Left colon (tissue), 2 donors: ENCODE measurements around the gene POLN. TPM values are rescaled to one million over a fixed set of nuclear protein-coding genes. Genes with fewer than 3 reads are reported as not detected.

Source experiments
- ATAC-seq: fragments of 200-7000 bp; cut with Tn5 transposase; one replicate; pipeline ENCODE4 v1.9.1; 2020; ENCODE audit warnings: mild to moderate bottlenecking, moderate library complexity
- DNase-seq, 2 donors: peaks; one replicate each; pipeline ENCODE4 v3.0.0-alpha.2; 2020
- intact Hi-C, 2 donors: fragments of 100-400 bp; cut with DNase I in 1 of 2; cut with micrococcal nuclease in 1 of 2; formaldehyde crosslinking; loops; one replicate each; pipeline versions ENCODE4 v1.11.2 to v1.14.0; 2022; cut with DNase I, micrococcal nuclease
- total RNA-seq, 2 donors: library from RNA; stranded (reverse); fragmentation: NEBNext Ultra II Directional; extraction: Animal tissue kit (Norgen Biotek cat#: 25700); gene quantifications; one replicate each; pipeline ENCODE4 v1.2.1, GENCODE V29; 2021
- donor health status: DM: no; HTN: no; CAD: no.
- donor health status: DM: yes; HTN: yes; CAD: no.

Gene POLN
- total RNA-seq, 2 donors from 2014 or later, result 1.3 to 3.1 TPM

DNA sequence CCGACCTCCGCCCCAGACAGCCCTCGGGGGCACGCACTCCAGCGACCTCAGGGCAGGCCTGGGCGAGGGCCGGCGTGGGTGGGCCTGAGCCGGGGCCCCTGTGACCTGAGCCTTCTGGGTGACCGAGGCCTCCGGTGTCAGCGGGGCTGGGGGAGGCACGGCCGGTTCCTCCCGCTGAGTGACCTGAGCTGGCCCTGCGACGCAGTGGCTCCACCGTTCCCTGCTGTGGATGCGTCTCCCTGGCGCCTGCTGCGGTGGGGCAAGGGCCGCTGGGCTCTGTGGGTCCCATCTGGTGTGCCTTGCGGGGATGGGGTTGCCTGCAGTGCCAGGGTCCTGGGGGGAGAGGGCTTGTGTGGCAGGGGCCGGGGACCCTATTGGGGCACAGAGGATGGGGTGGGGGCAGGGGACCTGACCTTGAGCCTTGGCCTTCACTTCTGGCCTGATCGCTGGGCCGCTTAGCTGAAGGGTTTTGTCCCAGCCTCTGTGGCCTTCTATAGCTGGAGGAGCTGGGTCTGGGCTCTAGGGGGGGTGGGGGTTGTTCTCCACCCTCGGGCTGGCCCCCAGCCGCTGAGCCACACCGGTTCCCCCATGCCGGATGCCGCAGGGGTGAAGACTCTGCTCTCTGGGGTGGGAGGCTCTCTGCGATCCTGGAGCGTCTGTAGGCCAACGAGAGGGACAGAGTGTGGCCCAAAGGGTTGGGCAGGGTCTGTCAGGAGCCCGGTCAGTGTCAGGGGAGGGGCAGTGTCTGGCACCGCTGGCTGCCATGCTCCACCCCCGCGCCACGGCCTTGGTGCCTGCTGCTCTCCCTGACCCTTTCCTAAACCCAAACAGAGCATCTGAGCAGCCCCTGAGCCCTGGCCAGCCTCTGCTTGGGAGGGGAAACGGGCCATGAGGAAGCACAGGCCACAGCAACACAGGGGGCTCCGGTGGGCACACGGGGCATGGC, 180.5 kb downstream of the POLN start:
- DNase-seq (no peak), ATAC-seq (no peak)
- intact Hi-C loops, result no loop called here

DNA sequence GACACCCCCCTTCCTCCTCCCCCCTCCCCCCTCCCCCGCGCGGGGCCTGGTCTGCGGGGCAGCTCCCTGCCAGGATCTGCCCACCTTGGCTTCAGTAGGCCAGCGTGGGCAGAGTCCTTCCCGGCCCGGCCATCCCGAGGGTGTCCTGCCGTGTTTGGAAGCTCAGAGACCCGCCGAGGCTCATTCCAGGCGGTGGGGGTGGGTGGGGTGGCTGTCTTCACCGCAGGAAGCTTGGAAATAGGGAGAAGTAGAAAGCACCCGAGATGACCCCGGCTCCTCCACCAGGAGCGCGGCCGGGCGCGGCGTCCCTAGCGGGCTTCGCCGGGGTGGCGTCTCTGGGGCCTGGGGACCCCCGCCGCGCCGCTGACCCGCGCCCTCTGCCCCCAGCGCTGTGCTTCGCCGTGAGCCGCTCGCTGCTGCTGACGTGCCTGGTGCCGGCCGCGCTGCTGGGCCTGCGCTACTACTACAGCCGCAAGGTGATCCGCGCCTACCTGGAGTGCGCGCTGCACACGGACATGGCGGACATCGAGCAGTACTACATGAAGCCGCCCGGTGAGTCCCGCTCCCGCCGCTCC, 181.2 kb downstream of the POLN start:
- peak; percentile 66 for ATAC-seq
- intact Hi-C loops, result no loop called here
- peak in 1 of 2 donors; percentile 39 for DNase-seq

DNA sequence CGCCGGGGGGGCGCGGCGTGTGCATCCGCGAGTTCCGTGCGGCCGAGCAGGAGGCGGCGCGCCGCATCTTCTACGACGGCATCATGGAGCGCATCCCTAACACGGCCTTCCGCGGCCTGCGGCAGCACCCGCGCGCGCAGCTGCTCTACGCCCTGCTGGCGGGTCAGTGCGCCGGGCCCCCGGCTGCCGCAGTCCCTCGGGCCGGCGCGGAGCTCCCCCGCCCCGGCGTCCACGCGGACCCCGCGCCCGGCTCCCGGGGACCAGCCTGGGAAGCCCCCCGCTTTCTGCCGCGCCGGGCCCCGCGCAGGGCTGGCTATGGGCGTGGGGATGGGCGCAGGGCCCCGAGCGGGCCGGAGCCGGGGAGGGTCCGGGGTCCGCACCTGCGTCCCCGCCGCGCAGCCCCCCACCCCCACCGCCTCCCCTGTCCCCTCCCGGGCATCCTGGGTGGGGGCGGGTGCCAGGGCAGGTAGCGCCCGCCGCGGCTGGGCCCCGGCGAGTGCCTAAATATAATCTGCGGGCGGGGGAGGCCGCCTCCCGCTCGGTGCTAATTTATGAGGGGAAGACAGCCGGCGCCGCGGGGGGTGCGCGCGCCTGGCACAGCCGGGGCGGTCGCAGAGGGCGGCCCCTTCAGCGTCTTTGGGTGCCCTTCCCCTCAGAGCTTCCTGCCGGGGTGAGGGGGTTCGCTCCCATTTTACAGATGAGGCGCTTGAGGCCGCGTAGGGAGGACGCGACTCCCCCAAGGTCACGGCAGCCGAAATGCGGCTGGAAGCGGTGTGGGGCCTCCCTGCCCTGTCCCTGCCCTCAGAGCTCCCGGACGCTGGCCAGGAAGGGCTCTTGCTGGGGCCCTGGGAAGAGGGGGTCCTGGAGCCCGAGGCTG, 182.0 kb downstream of the POLN start:
- DNase-seq (no peak), ATAC-seq (no peak)
- intact Hi-C loops, result no loop called here

DNA sequence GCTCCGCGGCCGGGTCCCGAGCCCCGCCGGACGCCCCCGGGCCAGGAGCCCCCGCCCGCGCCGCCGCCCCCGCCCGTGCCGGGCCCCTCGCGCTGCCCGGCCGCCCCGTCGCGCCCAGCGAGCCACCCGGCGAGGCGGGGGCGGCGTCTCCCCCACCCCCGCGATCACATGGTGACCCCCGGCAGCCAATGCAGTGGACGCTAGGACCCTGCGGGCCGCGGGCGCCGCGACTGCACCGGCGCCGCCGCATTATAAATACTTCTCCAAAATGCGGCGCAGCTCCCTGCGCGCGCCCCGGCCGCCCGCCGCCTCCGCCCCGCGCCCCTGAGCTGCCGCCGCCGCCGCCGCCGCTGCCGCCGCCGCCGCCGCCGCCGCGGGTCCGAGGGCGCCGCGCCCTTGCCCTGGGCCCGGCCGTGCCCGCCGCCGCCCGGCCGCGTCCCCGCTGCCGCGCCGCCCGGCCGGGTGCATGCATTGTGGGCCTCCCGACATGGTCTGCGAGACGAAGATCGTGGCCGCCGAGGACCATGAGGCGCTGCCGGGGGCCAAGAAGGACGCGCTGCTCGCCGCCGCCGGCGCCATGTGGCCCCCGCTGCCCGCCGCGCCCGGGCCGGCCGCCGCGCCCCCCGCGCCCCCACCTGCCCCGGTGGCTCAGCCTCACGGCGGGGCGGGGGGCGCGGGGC, 182.7 kb downstream of the POLN start, which contains the start of gene NAT8L:
TSS of gene NAT8L (plus strand) at position 282 of the 680 bp plus-strand sequence. CDS start at position 467, 185 bp downstream.
- intact Hi-C loops, result no loop called here
- no peak for DNase-seq
- ATAC-seq, result no peak

DNA sequence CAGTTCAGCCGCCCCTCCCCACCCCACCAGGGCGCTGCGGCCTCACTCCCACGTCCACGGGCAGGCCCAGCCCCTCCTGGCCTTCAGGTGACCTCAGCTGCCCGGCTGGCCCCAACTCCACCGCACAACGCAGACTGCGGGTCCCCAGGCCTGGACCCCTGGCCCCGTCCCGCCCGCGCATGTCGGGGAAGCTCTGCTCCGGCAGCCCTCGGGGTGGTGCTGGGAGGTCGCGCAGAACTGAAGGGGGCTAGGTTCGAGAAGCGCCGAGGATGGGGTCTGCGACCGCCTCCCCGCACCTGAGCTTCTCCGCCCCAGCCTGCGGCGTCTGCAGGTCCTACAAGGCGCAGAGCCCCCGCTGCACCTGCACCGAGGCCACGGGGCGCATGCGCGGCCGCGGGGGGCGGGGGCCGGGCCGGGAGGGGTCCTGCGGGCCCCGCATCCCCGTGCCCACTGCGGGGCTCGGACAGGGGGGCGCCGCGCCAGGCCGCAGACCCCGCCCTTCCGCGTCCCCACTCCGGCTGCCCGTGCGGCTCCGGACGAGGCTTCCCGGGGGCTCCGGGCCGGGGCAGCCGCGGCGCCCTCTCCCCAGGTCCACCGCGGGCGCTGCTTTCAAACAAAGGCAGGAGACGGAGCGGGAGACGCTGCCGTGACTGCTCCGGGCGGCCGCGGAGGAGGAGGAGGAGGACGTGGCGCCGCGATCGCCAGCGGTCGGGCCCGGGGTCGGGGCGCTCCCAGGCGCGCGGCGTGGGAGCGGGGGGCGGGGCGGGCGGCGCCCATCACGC, 183.5 kb downstream of the POLN start:
- DNase-seq, result no peak
- no peak for ATAC-seq

DNA sequence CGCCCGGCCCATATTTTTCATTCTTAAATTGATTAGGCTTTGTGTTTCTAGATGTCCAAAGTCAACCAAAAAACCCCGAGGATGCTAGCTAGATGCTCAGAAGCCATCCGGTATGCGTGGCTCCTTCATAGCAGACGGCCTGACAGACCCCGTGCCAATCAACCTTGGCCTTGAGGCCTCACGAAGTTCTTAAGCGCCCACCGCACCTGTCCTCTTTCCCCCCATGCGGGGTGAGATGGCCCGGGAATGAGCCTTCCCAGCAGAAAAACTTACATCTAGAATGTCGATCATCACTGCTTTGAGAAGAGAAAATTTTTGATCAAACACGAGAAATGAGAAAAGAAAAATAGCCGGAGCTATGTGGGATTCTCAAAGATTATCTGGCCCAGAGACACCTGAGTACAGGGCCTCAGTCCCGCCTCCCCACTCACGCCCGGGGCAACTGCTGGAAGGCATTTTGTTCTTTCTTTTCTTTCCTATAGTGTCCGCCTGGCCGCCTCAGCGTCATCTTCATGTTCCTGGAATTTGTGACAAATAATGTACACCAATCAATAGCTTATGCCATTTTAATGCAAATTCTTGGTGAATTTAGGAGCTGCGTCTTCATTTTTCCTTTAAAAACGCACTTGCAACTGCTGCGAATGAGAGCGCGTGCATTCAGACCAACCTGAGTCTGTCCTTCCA, 184.4 kb downstream of the POLN start:
- DNase-seq, result no peak
- no peak for ATAC-seq
- intact Hi-C loops, result no loop called here

More for the DNA sequence above, 183.5 kb downstream of the POLN start:
- intact Hi-C loops, result no loop called here

DNA sequence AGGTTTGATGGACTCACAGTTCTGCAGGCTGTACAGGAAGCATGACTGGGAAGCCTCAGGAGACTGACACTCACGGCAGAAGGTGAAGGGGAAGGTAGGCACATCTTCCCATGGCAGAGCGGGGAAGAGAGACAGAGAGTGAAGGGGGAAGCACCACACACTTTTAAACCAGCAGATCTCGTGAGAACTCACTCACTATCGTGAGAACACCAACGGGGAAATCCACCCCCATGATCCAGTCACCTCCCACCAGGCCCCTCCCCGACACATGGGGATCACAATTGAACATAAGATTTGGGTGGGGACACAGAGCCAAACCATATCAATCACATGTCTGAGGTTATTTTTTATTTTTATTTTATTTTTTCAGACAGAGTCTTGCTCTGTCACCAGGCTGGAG, 187.7 kb downstream of the POLN start:
- DNase-seq, result no peak
- intact Hi-C loops, result no loop called here

DNA sequence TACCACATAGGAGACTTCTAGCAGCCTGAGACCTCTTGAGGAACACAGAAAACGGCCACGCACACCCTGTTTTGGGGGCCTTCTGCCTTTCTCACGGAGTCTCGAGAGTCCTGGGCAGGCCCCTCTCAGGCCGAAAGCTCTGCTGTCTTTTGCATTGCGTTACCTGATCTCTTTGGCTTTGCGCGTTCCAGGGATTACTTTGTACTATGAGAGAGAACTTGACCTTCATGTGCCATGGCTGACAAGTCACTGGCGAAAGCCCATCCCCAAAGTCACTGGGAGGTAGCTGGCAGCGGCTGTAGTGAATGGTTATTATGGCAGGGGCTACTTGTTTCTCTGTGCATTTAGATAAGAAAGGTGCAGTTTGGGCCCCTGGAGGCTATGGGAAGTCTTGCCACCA, 190.8 kb downstream of the POLN start:
- ATAC-seq (no peak), DNase-seq (peak in 1 of 2 donors; percentile 6)
- intact Hi-C loops, result no loop called here

More for the DNA sequence above, 187.7 kb downstream of the POLN start:
- ATAC-seq, result no peak

DNA sequence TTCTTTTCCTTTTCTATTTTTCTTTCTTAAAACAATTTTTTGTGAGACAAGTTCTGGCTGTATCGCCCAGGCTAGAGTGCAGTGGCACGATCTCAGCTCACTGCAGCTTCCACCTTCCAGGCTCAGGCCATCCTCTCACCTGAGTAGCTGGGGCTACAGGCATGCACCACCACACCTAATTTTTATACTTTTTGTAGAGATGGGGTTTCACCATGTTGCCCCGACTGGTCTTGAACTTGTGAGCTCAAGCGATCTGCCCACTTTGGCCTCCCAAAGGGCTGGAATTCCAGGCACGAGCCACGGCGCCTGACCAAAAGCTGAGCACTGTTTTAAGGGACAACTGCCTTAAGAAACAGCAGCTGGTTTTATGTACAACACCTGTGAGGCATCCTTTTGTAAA, 192.1 kb downstream of the POLN start:
- ATAC-seq (no peak), DNase-seq (peak in 1 of 2 donors; percentile 10)
- intact Hi-C loops, result no loop called here

DNA sequence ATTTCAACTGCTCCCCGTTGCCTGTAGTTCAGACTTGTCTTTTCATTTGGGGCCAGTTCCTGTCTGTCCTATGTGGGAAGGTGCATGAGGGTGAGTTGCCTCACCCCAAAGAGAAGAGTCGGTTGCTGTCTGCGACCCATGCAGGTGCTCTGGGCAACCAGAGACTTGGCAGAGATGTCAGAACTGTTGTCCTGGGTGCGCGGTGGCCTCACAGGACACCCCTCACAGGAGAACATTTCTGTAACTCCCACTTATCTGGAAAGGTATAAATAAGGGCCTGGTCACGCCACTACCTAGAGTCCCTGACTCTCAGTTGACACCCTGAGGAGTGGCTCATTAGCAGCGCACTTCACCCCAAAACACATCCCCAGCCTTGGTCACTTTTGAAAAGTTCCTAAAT, 192.5 kb downstream of the POLN start:
- intact Hi-C loops, result no loop called here
- no peak for ATAC-seq
- DNase-seq, result no peak

DNA sequence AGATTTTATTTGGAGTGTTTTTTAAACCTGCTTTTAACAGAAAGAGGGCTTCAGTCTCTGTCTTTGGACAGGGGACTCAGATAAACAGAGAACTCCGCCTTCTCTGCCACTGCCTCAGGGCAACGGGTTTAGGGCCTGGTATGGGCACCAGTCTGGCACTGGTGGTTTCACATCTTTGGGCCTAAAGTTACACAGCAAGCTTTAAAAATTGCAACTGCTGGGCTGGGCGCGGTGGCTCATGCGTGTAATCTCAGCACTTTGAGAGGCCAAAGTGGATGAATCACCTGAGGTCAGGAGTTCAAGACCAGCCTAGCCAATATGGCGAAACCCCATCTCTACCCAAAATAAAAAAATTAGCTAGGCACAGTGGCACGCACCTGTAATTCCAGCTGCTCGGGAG, 193.1 kb downstream of the POLN start:
- intact Hi-C loops, result no loop called here
- DNase-seq (no peak), ATAC-seq (no peak)

DNA sequence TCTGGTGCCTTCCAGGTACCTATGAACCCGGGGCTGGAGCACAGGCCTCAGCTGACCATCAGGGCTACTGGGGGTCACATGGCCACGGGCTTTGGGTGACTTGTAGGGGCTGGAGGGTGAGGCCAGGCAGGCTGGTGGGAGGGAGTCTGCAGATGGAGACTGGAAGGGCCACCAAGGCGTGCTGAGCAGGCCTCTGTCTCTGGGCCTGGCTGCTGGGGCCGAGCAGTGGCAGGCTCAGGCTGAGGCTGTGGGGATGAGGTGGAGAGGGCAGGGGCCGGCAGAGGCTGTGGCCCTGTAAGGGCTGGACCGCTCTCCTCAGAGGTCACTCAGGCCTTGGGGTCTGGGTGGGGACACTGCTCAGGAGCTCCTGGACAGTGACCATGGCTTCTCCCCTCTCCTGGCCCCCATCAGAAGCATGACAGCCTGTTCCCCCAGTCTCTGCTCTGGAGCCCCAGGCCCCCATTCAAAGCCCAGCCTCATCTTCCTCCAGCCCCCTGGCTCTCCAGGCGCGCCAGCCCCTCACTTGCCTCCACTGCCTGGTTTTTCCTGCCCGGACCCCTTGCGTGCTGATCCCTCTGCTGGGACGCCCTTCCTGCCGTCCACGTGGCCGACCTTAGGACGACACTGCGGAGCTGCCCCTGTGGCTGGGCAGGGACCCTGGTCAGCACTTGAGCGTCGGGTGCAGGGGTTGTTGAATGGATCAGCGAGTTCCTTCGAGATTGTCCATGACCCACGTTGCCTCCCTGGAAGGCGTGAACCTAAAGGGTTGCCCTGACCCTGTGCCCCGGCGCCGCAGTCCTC, 193.9 kb downstream of the POLN start:
- intact Hi-C loops, result no loop called here
- DNase-seq (no peak), ATAC-seq (no peak)

DNA sequence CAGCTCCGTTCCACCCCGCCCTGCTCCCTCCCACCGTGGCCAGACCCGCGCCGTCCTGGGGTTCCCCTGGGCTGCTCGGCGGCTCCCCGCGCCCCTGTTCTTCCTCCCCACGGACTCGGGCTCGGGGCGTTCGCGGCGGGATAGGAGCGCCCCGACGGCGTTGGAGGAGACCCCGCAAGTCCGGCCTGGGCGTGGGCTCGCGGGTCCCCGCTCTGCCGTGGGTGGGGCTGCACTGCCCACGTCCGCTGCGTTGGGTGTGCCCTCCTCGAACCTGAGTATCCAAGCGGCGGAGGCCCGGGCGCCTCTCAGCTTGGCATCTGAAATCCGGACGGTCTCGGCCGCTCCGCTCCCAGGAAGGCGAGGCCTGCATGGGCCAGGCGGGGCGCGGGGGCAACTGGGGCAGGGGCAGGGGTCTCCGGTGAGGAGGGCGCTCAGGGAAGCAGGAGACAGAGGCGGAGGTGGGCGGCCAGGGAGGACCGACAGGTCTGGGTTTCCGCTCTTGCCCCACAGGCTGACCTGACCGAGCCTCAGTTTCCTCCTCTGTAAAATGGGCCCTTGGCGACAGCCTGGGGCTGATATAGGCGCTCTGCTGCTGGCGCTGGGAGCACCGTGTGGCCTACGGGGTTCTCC, 194.8 kb downstream of the POLN start:
- intact Hi-C loops, result no loop called here
- ATAC-seq, result no peak
- no peak for DNase-seq

DNA sequence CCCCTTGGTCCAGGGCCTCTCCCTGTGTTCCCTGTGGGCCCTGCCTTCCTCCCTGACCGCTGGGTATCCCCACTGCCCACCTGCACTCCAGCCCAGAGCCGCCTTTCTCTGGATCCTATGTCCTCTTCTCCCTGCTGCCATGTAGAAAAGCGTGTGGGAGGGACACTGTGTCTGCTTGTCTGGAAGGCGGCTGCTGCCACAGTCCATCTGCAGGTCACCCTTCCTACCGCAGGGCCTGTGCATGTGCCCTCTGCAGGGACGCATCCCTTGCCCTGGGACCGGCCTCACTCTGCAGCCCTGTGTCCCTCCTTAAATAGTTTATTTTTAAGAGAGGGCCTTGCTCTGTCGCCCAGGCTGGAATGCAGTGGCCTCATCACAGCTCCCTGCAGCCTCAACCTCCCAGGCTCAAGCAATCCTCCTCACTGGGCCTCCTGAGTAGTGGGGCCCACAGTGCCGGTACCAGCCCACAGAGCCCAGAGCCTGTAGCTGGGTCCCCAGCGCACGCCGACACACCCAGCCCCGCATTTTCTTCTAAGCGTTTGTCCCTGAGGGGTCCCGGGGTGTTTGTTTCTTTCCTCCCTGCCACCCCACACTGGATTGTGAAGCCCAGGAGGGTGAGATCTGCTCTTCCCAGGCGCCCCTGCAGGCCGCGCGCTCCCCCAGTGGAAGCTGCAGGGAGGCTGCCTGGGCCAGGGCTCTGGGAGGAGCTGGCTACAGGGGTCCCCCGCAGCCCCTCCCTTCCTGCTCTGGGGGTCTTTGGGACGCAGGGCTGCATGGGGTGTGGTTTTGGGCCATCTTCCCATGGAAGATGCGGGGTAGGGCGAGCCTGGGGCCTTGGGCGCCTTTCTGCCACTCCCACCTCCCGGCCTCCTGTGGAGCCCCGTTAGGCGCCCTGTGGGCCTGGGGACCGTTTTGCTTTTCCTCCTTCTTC, 195.6 kb downstream of the POLN start:
- intact Hi-C loops, result no loop called here
- DNase-seq, result no peak
- ATAC-seq, result no peak

DNA sequence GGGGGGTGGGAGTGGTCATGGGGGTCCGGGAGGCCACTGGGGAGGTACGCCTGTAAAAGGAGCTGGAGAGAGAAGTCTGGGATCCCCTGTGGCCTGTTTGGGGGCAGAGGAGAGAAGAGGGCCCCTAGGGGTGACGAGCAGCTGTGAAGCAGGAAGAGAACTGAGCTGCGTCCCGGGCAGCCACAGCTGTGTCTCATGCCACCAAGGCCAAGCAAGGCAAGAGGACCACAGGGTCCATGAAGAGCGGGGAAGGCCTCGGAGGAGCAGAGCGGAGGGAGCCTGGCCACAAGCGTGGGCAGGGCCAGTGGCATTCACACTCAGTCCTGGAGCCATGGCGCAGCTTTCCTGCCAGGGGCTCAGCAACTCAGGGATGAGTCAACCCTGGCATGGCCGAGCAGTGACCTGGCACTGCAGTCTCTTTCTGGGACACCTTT, 196.4 kb downstream of the POLN start:
- no peak for ATAC-seq
- intact Hi-C loops, result no loop called here
- no peak for DNase-seq
